SK-N-SH (cell line): ENCODE data around the gene DBNL. TPM values are rescaled to one million over a fixed set of nuclear protein-coding genes. Genes with fewer than 3 reads are reported as not detected.

Source experiments
- CTCF ChIA-PET: fragments of 300-600, 350-600 bp; formaldehyde crosslinking; extraction: SDS; loops from one replicate; lab custom pipeline; 2021; lab: Yijun Ruan, JAX
- POLR2A ChIA-PET: fragments of 350-600 bp; sonication (Branson Sonifier 250); formaldehyde crosslinking; extraction: SDS; loops from one replicate; lab custom pipeline; 2020; ENCODE audit warnings: antibody characterized with exemption, inconsistent platforms; lab: Yijun Ruan, JAX
- DNase-seq: peaks from one replicate; pipeline ENCODE4 v3.0.0; 2012
- H2AFZ ChIP-seq: fragments of 200-600 bp; sonication (generic); 2 replicates; pipeline ENCODE4 v1.8.1; 2016; ENCODE audit warnings: antibody characterized with exemption, mild to moderate bottlenecking, low read depth
- H3F3A ChIP-seq: fragments of 200-600 bp; sonication (generic); replicated peaks from 2 replicates; pipeline ENCODE3; 2016; ENCODE audit warnings: antibody characterized with exemption, mild to moderate bottlenecking; ENCODE audit not compliant: insufficient read depth
- H3K27ac ChIP-seq, 2 experiments: fragments of 200-500 bp in 1 of 2; fragments of 200-600 bp in 1 of 2; sonication (Bioruptor generic) in 1 of 2; sonication (generic), shearing (Covaris generic) in 1 of 2; 2 replicates each; pipeline versions ENCODE4 v1.5.1 to v1.6.1; 2014 to 2016; ENCODE audit warnings: low read depth in 2 of 2, inconsistent platforms in 1 of 2, low read length in 1 of 2, mild to moderate bottlenecking in 1 of 2, mixed read lengths in 1 of 2
- H3K27me3 ChIP-seq: fragments of 200-600 bp; sonication (generic), shearing (Covaris generic); 2 replicates; pipeline ENCODE4 v1.6.1; 2016; ENCODE audit warnings: mixed run types; ENCODE audit not compliant: insufficient read depth
- H3K36me3 ChIP-seq, 2 experiments: fragments of 200-500 bp in 1 of 2; fragments of 200-600 bp in 1 of 2; sonication (Bioruptor generic) in 1 of 2; sonication (generic) in 1 of 2; replicated peaks in 1 of 2; 2 replicates each; pipeline versions ENCODE3 to v1.5.1; 2014 to 2016; ENCODE audit warnings: low read length in 1 of 2, mild to moderate bottlenecking in 1 of 2; ENCODE audit not compliant: insufficient read depth in 2 of 2, control insufficient read depth in 1 of 2
- H3K4me1 ChIP-seq, 2 experiments: fragments of 200-500 bp in 1 of 2; fragments of 200-600 bp in 1 of 2; sonication (Bioruptor generic) in 1 of 2; sonication (generic), shearing (Covaris generic) in 1 of 2; 2 replicates each; pipeline versions ENCODE4 v1.5.1 to v1.6.1; 2014 to 2016; ENCODE audit warnings: low read depth in 1 of 2, low read length in 1 of 2, mixed run types in 1 of 2; ENCODE audit not compliant: insufficient read depth in 2 of 2, control insufficient read depth in 1 of 2
- H3K4me2 ChIP-seq: fragments of 200-600 bp; sonication (generic), shearing (Covaris generic); 2 replicates; pipeline ENCODE4 v1.6.1; 2017; ENCODE audit warnings: mixed run types
- H3K4me3 ChIP-seq, 2 experiments: fragments of 200-500 bp in 1 of 2; fragments of 200-600 bp in 1 of 2; sonication (Bioruptor generic) in 1 of 2; sonication (generic), shearing (Covaris generic) in 1 of 2; 2 replicates each; pipeline versions ENCODE4 v1.5.1 to v1.8.1; 2014 to 2016; ENCODE audit warnings: low read depth in 2 of 2, inconsistent platforms in 1 of 2, low read length in 1 of 2, mild to moderate bottlenecking in 1 of 2, mixed read lengths in 1 of 2, moderate library complexity in 1 of 2
- H3K79me2 ChIP-seq: fragments of 200-600 bp; sonication (generic); 2 replicates; pipeline ENCODE4 v1.8.1; 2017; ENCODE audit warnings: mild to moderate bottlenecking; ENCODE audit not compliant: insufficient read depth
- H3K9ac ChIP-seq: fragments of 200-600 bp; sonication (generic); 2 replicates; pipeline ENCODE4 v1.6.1; 2017; ENCODE audit warnings: mixed run types
- H3K9me2 ChIP-seq: fragments of 200-600 bp; sonication (generic); 2 replicates; pipeline ENCODE4 v1.6.1; 2017; ENCODE audit warnings: mixed run types
- H3K9me3 ChIP-seq: fragments of 200-600 bp; sonication (generic); 2 replicates; pipeline ENCODE4 v1.6.1; 2017; ENCODE audit warnings: mixed run types, mild to moderate bottlenecking, moderate library complexity
- H4K20me1 ChIP-seq: fragments of 200-600 bp; sonication (generic); 2 replicates; pipeline ENCODE4 v1.6.1; 2017; ENCODE audit warnings: mild to moderate bottlenecking, mixed run types; ENCODE audit not compliant: insufficient read depth
- ELF1 ChIP-seq: IDR thresholded peaks from 2 replicates; pipeline ENCODE4 v1.4.0; 2012
- EZH2phosphoT487 ChIP-seq: fragments of 200-600 bp; sonication (generic); IDR thresholded peaks from 2 replicates; pipeline ENCODE4 v1.6.1; 2017; ENCODE audit warnings: low read depth, mixed run types, mild to moderate bottlenecking, antibody characterized with exemption, moderate library complexity, borderline replicate concordance
- FOSL2 ChIP-seq: IDR thresholded peaks from 2 replicates; pipeline ENCODE4 v1.4.0; 2012; ENCODE audit warnings: low read depth, mild to moderate bottlenecking, moderate library complexity, borderline replicate concordance
- FOXJ3 ChIP-seq: sonication (generic); formaldehyde crosslinking; IDR thresholded peaks from 2 replicates; pipeline ENCODE4 v1.5.1; 2020; ENCODE audit warnings: mild to moderate bottlenecking, missing genetic modification reagents
- FOXM1 ChIP-seq: IDR thresholded peaks from 2 replicates; pipeline ENCODE4 v1.4.0; 2012; ENCODE audit warnings: low read depth, mild to moderate bottlenecking
- IRF3 ChIP-seq: fragments of 150-350 bp; IDR thresholded peaks from 2 replicates; pipeline ENCODE4 v1.6.1; 2016; ENCODE audit warnings: mild to moderate bottlenecking, low read depth, low read length
- JUND ChIP-seq: IDR thresholded peaks from 2 replicates; pipeline ENCODE4 v1.4.0; 2012
- MAX ChIP-seq: IDR thresholded peaks from 2 replicates; pipeline ENCODE4 v1.4.0; 2012; ENCODE audit warnings: low read depth
- MXI1 ChIP-seq: IDR thresholded peaks from 2 replicates; pipeline ENCODE4 v1.6.1; 2012; ENCODE audit warnings: mild to moderate bottlenecking, low read depth, low read length, improper control_type of control experiment
- NFIC ChIP-seq: IDR thresholded peaks from 2 replicates; pipeline ENCODE4 v1.4.0; 2012; ENCODE audit warnings: borderline replicate concordance
- PBX3 ChIP-seq: IDR thresholded peaks from 2 replicates; pipeline ENCODE4; 2012
- POLR2AphosphoS5 ChIP-seq: IDR thresholded peaks from 2 replicates; pipeline ENCODE4 v1.6.1; 2012; ENCODE audit warnings: low read depth, low read length
- RAD21 ChIP-seq: IDR thresholded peaks from 2 replicates; pipeline ENCODE4 v1.6.1; 2012; ENCODE audit warnings: mild to moderate bottlenecking, low read length
- RCOR1 ChIP-seq: fragments of 150-350 bp; IDR thresholded peaks from 2 replicates; pipeline ENCODE4 v1.6.1; 2017; ENCODE audit warnings: antibody characterized with exemption, low read length
- SIN3A ChIP-seq: IDR thresholded peaks from 2 replicates; pipeline ENCODE4 v1.6.1; 2012; ENCODE audit warnings: low read depth, mild to moderate bottlenecking, low read length, moderate library complexity, borderline replicate concordance
- SMC3 ChIP-seq: IDR thresholded peaks from 2 replicates; pipeline ENCODE4 v1.6.1; 2012; ENCODE audit warnings: low read depth, low read length, improper control_type of control experiment
- TCF12 ChIP-seq: IDR thresholded peaks from 2 replicates; pipeline ENCODE4 v1.4.0; 2012
- USF1 ChIP-seq: IDR thresholded peaks from 2 replicates; pipeline ENCODE4 v1.4.0; 2012; ENCODE audit warnings: low read depth, borderline replicate concordance
- YY1 ChIP-seq: IDR thresholded peaks from 2 replicates; pipeline ENCODE4 v1.4.0; 2012; ENCODE audit warnings: low read depth, mild to moderate bottlenecking
- ZBTB33 ChIP-seq: IDR thresholded peaks from 2 replicates; pipeline ENCODE4 v1.4.0; 2012; ENCODE audit warnings: low read depth, borderline replicate concordance
- WGBS: methylation state at CpG from one replicate; pipeline ENCODE4 v1.1.6; 2017; ENCODE audit warnings: low lambda C conversion rate; 5-methylcytosine and 5-hydroxymethylcytosine counted together
- polyA plus RNA-seq, 3 experiments: library from polyadenylated mRNA; depleted of rRNA; stranded (reverse); fragments of >200 nt; gene quantifications; 2 replicates each; pipeline ENCODE4 v1.2.3, GENCODE V29; 2012

The DBNL gene
- polyA plus RNA-seq, 1 of the 3 experiments (the other 2 are of a cell fraction) = 244 TPM

- Histone ChIP-seq H3F3A (peaks cover 34% of the 10 kb centered on the region), H4K20me1 (no peaks in the 10 kb centered on the region), H3K4me1 (peaks cover 4 to 43% of the 10 kb centered on the region in 2 experiments), H3K36me3 (peaks cover 6 to 21% of the 10 kb centered on the region in 2 experiments), H3K79me2 (no peaks in the 10 kb centered on the region), H3K27ac (peak within 1 kb of the TSS in 1 of 2 experiments; percentile 18; a peak in 1 of 4 replicates), H3K9ac (no peak within 1 kb of the TSS), H3K4me3 (peak within 1 kb of the TSS in 1 of 2 experiments; percentile 13; a peak in 1 of 4 replicates), H3K27me3 (no peaks in the 10 kb centered on the region), H2AFZ (no peak within 1 kb of the TSS), H3K9me3 (no peaks in the 10 kb centered on the region), H3K9me2 (no peaks in the 10 kb centered on the region), H3K4me2 (no peak within 1 kb of the TSS)
- WGBS = 51% methylated on average over 13 of the region's 14 CpGs
- ChIA-PET CTCF (interaction anchor here (0.6 to 2.5 kb wide), 3 partner anchors 9 to 131 kb away, joined by 3 to 11 read pairs (median 4); partner anchors contain the start of gene DBNL), POLR2A (interaction anchor here (0.8 to 1.9 kb wide), 7 partner anchors 8 to 1503 kb away, joined by 3 to 11 read pairs (median 4); partner anchors contain the start of genes DBNL and POLD2)
- TF ChIP-seq RAD21 (no peak), FOXM1 (no peak), JUND (peak; percentile 18; the same call in 1 of the 2 replicates), USF1 (no peak), FOSL2 (no peak), POLR2AphosphoS5 (peak; percentile 53; the same call in 1 of the 2 replicates), SIN3A (no peak; the same call in 1 of the 2 replicates), PBX3 (peak; percentile 72), MXI1 (peak; percentile 41; the same call in 1 of the 2 replicates), YY1 (no peak), RCOR1 (no peak), ELF1 (peak; percentile 30; the same call in 1 of the 2 replicates), MAX (no peak)
- DNase-seq = peak; percentile 72
Measured at GRCh38 chr7:44065431-44066110, 21.1 kb downstream of the DBNL start, which contains the start of gene PGAM2. Gene PGAM2, minus strand, starts transcription at chr7:44065567. Its CDS starts 38 bp downstream, at chr7:44065529.

GRCh38 chr7:44066111-44066460, 21.6 kb downstream of the DBNL start:
- no peak overlapping the region for H3K4me2 ChIP-seq
- no peak for DNase-seq
- peaks cover 39% of the 10 kb centered on the region for H3F3A ChIP-seq
- CTCF ChIA-PET = interaction anchor here (0.6 to 1.3 kb wide), 2 partner anchors 9 to 21 kb away, joined by 3 to 4 read pairs; partner anchors contain the start of gene DBNL
- peaks cover 1 to 16% of the 10 kb centered on the region in 2 experiments for H3K36me3 ChIP-seq
- H3K9me2 ChIP-seq = no peaks in the 10 kb centered on the region
- peak overlapping the region in 1 of 2 experiments; percentile 18; a peak in 1 of 4 replicates for H3K27ac ChIP-seq
- H3K4me1 ChIP-seq = peaks cover 4 to 43% of the 10 kb centered on the region in 2 experiments
- H3K4me3 ChIP-seq = no peak overlapping the region
- no peaks in the 10 kb centered on the region for H3K27me3 ChIP-seq
- POLR2A ChIA-PET = interaction anchor here (1.0 to 1.9 kb wide), 6 partner anchors 9 to 57 kb away, joined by 4 to 11 read pairs (median 4); partner anchors contain the start of genes DBNL and POLD2
- H3K9me3 ChIP-seq = no peaks in the 10 kb centered on the region
- 86% methylated on average over 6 of the region's 6 CpGs for WGBS
- no peak overlapping the region for H2AFZ ChIP-seq
- no peak overlapping the region for H3K9ac ChIP-seq
- H3K79me2 ChIP-seq = no peaks in the 10 kb centered on the region
- H4K20me1 ChIP-seq = no peaks in the 10 kb centered on the region
- no peak for TF ChIP-seq USF1
- TF ChIP-seq SMC3 = no peak
- no peak for TF ChIP-seq FOXJ3 (CRISPR knock-in tag)
- TF ChIP-seq TCF12 = no peak
- no peak for TF ChIP-seq IRF3
- no peak for TF ChIP-seq ZBTB33
- no peak for TF ChIP-seq NFIC
- TF ChIP-seq MXI1 = no peak
- no peak for TF ChIP-seq EZH2phosphoT487
